RKO (cell line): ENCODE measurements around the gene TMCC1.
"Not testable (repeated sequence)": the region's sequence is repeated elsewhere in the genome, so short reads cannot be mapped to it uniquely, and the experiment has no call there.

Experiments
- DNase-seq: peaks from one replicate; pipeline ENCODE4 v3.0.0-alpha.2; 2016; ENCODE audit warnings: low spot score

Gene TMCC1

DNA sequence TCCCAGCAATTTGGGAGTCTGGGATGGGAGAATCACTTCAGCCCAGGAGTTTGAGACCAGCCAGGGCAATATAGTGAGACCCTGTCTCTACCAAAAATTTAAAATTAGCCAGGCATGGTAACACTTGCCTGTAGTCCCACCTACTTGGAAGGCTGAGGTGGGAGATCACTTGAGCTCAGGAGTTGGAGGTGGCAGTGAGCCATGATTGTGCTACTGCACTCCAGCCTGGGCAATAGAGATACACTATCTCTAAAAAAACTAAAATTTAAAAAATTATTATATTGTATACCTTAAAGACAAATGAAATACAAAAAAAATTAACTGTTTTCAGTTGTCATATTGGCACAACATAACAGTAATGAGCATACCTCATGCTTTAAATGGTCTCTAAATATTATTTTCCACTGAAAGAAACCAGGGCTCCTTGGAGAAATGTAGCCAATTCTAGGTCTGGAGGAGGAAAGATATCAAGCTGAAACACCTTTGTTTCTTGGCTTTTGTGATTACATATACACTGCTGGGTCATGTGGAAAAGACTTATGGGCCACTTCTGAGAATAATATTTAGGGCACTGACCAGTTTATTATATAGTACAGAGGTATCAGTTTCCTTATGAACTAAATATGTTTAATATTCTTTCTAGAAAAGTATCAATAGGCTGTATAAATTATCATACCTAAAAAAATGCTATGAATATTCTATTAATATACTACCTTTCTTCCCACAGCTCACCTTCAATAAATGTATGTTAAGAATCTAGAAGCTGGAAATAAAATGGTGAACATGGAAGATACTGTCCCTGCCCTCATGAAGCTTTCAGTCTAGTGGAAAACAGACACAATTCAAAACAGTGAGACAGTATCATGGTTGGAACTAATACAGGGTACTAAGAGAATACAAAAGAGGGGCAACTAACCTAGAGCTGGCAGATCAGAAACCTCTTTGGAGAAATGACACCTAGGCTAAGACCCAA is 119.5 kb downstream of the TMCC1 start:
- DNase-seq, result no peak

GRCh38 chr3:129770604-129771003 is 122.9 kb downstream of the TMCC1 start:
- DNase-seq, result no peak

DNA sequence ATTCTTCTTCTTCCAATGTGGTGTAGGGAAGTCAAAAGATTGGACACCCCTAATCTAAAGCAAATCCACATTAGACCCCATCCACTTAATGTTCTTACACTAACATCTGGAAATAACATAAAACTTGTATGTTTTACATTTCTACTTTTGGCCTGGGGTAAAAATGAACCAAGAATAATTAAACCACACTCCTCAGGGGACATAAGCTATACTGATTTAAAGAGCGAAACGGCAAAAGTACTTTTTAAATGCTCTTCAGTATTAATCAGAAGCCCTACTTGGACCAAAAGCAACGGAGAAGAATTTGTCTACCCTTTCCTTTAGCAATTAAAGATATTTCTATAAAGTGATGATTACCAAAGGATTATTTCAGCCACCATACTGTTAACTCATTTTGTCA is 123.9 kb downstream of the TMCC1 start:
- DNase-seq, result no peak

GRCh38 chr3:129768728-129769127 is 124.8 kb downstream of the TMCC1 start:
- no peak for DNase-seq

DNA sequence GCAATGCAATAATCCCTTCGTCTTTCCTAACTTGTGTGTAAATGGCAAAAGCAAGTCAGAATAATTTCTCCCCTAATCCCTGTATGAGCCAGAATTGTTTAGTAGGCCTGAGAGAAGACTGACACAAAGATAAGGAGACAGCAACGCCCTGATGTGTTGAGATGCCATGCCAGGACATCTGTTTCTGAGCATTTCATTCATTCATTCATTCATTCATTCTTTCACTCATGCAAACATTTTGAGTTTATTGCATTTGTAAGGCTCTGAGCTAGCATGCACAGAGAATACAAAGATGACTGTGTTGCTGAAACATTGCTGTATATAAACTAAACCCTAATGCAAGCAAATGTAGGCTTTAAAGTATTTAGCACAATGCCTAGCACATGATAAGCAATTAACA is 127.4 kb downstream of the TMCC1 start:
- no peak for DNase-seq

GRCh38 chr3:129764090-129764489 is 129.4 kb downstream of the TMCC1 start:
- DNase-seq, result no peak

DNA sequence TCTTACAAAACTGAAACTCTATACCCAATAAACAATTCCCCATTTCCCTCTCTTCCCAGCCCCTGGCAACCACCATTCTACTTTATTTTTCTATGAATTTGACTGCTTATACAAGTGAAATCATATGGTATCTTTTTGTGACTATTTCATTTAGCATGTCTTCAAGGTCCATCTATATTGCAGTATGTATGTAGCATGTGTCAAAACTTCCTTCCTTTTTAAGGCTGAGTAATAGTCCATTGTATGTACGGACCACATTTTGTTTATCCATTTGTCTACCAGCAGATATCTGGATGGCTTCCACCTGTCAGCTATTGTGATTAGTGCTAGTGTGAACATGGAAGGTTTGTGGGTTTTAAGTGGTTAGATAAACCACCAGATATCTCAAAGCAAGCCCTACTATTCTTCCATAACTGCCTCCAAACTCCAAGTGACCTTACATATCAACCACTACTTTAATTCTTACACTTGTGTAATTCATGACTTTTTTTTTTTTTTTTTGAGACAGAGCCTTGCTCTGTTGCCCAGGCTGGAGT is 134.7 kb downstream of the TMCC1 start:
- no peak for DNase-seq

DNA sequence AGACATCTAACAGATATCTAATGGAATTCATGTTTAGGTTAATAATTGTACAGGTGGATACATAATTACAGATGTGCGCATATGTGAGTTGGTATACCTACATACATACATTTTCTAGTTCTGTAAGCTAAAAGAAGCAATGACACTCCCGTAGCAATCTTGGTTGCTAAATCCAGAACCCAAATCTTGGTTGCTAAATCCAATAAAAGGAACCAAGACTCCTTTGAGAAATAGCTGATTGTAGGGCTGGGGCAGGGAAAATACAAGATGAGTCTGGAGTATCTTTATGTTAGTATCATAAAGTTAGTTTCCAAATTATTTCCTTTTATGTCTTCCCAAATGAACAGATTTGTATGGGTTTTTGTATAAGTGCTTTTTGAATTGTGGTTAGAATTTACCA is 135.2 kb downstream of the TMCC1 start:
- DNase-seq, result no peak

GRCh38 chr3:129756871-129757270 is 136.6 kb downstream of the TMCC1 start:
- no peak for DNase-seq

DNA sequence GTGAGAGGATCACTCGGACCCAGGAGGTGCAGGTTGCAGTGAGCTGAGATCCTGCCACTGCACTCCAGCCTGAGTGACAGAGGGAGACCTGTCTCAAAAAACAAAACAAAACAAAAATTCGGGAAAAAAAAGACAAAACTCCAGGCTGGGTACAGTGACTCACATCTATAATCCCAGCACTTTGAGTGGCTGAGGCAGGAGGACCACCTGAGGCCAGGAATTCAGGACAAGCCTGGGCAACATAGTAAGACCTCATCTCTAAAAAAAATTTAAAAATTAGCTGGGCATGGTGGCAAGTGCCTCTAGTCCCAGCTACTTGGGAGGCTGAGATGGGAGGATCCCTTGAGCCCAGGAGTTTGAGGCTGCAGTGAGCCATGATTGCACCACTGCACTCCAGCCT is 142.4 kb downstream of the TMCC1 start:
- DNase-seq, result not testable (repeated sequence)

GRCh38 chr3:129749692-129750091 is 143.8 kb downstream of the TMCC1 start:
- no peak for DNase-seq

DNA sequence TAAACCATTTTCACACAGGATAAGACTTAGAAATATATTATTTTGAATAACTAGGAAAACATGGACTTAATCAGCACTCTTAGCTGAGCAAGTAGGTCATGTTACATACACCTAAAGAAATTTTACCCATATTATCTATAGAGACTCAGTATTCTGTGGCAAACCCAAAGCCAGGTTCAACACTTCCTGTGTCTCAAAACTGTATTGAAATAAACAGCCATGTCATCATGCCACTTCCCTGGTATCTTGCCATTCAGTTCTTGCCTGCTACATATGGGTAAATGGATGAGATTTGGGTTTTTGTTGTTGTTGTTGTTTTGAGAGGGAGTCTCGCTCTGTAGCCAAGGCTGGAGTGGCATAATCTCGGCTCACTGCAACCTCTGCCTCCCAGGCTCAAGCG is 145.5 kb downstream of the TMCC1 start:
- DNase-seq, result no peak

- DNase-seq, result no peak
These were observed 146.4 kb downstream of the TMCC1 start for GRCh38 chr3:129747136-129747535.

GRCh38 chr3:129746629-129747028 is 146.9 kb downstream of the TMCC1 start:
- no peak for DNase-seq

DNA sequence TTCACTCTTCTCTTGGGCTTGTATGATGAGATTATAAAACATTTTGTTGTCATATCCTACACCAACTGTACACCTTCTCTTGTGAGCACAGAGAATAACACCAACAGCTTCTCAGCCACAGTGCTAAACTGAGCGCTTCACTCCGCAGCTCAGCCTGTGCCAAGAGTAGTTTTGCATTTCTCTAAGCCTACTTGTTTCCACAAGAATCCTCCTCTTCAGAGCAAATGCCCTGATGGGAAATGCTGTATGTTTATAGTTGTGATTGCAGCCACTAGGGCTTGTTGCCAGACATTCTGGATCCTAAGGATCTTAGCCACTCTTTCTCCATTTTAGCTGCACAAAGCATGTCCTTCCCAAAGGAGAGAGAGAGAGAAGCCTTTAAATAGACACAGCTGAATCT is 148.3 kb downstream of the TMCC1 start:
- DNase-seq, result no peak

DNA sequence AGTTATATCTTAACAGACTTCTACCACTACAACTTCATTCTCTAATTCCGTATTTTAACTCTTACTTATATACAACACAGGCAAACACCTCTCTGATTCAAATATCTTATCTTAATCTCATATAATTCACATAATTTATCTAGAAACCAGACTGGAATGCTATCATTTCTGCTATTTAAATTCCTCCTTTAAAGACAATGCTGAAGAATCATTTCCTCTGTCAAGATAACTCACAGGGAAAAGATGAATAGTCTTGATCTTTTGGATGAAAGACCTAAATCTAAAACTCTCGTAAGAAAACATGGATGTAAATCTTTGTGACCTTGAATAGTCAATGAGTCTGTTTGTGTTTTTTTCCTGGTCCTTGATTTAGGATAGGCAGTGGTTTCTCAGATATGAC is 151.7 kb downstream of the TMCC1 start:
- DNase-seq, result no peak

- DNase-seq, result no peak
These were observed 153.4 kb downstream of the TMCC1 start for GRCh38 chr3:129740090-129740489.

DNA sequence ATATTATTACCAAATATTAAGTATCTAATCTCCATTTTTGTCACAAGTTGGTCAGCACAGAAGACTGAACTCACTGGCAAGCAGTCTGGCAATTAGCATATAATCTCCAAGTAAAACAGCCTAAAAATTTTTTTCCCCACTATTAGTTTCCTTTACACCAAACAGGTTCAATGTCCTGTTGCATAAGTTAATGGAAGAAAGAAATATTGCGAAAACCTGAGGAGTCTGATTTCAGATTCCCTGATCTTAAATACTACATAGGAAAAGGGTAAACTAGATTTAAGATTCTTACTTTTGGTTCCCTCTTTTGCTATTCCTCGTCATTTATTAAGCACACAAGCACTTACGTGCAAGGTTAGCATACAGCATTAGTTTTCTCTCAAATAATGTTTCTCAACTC is 153.9 kb downstream of the TMCC1 start:
- DNase-seq, result no peak

GRCh38 chr3:129738172-129738571 is 155.3 kb downstream of the TMCC1 start:
- DNase-seq, result no peak

- DNase-seq, result no peak
These were observed 157.4 kb downstream of the TMCC1 start for GRCh38 chr3:129736070-129736469.

DNA sequence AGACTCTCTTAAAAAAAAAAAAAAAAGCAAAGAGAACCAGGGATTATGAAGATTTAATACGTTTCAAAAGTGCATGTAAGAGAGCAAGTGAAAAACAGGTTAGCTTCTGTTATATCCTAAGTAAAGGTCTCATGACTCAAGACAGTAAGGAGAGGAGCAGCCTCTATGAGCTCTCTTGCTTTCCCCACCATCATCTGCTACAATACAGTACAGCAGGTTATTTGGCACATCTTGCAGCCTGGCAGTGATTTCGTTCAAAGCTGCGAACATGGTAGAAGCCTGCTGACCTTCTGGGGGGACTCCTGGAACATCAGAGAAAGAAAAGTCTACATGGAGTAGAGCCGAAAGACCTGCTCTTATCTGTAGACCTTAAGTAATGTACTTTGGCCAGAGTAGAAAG is 157.9 kb downstream of the TMCC1 start:
- DNase-seq, result no peak

- no peak for DNase-seq
These were observed 159.1 kb downstream of the TMCC1 start for GRCh38 chr3:129734449-129734848.

DNA sequence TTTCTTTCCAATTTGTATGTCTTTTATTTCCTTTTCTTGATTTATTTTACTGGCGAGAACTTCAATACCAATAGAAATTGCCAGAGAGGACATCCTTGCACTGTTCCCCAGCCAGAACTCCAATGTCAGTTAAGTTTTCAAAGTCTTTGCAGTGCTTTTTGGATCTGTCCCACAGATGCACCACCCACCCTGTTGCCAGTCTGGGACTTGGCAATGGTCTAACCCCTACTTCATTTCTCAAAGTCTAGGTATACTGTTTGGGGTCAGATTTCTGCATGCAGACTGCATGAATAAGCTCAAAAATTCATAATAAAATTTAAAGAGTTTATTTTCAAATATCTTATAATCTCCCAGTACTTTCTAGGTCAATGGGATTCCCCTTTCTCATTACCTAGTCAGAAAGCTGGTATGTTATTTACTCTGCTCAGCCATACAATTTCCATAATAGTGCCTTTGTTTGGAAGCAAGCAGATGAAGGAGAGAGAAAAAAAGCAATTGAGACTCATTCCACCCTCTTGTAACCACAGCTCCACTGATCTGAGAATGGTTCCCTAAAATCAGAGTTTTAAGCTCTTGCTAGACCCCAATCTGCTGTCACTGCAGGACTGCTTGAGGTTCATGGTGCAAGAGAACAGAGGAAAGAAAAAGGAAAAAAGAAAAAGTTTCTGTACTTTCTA is 161.2 kb downstream of the TMCC1 start:
- DNase-seq, result no peak
